Esophagus mucosa (tissue), 1 donor: Measurements from ENCODE around the gene SLC35E1. TPM values are rescaled to one million over a fixed set of nuclear protein-coding genes. Genes with fewer than 3 reads are reported as not detected.
"Not testable (repeated sequence)": the region's sequence is repeated elsewhere in the genome, so short reads cannot be mapped to it uniquely, and the experiment has no call there.

Source experiments
- ATAC-seq: fragments of 200-7000 bp; cut with Tn5 transposase; one replicate; pipeline ENCODE4 v1.9.1; 2020
- total RNA-seq: library from RNA; stranded (reverse); gene quantifications from one replicate; pipeline ENCODE4 v1.2.4, GENCODE V29; 2023
- donor health status: DM: yes; HTN: yes; CAD: no.

The SLC35E1 gene
- total RNA-seq, 1 donor from 2014 or later = 28.4 TPM

DNA sequence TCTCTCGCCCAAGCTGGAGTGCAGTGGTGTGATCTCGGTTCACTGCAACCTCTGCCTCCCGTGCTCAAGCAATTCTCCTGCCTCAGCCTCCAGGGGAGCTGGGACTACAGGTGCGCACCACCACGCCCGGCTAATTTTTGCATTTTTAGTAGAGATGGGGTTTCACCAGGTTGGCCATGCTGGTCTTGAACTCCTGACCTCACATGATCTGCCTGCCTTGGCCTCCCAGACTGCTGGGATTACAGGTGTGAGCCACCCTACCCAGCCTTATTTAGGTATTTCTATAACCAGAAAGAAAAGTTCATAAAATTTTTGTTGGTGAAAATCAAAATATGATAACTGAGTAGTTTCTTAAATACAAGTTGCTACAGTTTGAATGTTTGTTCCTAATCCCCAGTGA lies 28.5 kb downstream of the SLC35E1 start:
- ATAC-seq = not testable (repeated sequence)

DNA sequence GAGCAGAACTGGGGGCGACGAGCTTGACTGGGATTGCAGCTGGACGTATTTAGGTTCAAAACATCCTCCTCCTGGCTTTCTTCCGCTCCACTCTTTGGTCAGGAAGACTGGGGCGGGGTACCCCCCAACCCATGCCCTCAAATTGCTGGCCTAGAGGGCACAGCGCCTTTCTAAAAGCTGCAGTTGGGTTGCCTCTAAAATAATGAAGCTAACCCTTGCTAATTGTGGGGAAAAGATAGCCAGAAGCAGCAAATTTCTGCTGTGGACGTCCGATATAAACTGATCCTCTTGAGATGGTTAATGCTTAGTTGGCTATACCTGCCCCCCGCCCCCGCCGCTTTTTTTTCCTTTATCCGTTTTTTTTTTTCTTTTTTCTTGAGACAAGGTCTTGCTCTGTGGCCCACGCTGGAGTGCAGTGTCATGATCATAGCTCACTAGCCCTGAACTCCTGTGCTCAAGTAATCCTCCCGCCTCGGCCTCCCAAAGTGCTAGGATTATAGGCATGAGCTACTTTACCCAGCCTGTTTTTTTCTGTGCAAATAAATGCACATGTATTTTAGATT lies 29.2 kb downstream of the SLC35E1 start:
- no peak for ATAC-seq

DNA sequence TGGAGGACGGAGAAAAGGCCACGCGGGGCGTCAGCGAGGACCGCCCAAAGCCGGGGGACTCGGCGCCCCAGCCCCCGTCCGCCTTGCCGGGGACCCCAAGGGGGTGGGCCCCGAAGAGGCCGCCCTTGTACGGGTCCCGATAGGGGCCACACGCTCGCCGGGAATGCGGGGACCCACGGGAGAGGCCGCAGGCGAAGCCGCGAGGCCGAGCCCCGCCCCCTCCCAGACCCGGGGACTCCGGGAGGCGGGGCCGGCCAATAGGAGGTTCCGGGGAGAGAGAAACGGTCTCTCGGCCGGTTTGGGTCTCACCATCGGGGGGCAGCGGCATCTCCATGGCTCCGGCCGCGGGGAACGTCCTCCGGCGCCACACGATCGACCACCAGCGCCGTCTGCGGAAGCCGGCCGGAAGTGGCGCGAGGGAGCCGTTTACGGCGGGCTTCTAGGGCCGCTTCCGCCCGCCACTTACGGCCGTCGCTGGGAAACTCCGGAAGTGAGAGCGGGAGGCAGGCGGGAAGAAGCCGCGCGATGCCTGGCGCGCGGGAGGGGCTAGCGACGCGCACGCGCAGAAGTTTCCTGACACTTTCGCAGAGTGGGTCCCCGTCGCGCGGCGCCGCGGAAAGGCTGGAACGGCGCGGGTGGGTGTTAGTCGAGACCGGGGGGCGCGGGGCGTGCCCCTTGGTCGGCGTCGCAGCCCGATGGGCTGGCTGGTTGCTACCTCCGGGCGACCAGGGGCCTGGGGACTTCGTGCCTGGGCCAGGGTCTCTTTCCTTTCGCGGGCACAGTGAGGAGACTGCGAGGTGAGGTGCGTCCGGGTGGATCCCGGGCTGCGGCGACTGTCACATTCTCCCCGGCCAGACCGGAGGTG lies 29.9 kb downstream of the SLC35E1 start, which contains the start of gene CHERP:
Gene CHERP (minus strand): TSS at position 393 of the 865 bp plus-strand sequence. CDS start 59 bp downstream, at position 334.
- ATAC-seq = peak; percentile 95

DNA sequence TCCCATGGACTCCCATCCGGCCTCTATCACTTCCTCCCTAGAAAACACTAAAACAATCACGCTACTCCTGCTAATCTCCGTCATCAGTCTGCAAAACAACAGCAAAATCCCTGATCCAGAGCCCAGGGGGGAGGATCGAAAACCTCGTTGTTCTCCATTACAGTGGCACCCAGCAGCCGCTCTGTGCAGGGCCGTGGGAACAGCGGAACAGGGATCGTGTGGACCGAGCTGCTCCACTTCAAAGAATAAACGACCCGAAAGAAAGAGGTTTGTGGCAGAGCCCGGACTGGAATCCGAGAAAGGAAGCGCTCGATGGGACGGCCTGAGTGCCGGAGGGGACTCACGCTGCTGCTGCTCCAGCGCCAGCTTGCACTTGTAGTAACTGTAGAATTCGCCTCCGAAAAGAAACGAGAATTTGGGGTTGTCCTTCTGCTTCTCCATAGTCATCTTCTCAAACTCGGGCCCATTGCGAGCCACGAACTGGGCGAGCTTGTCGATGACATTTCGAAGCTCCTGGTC lies 30.6 kb downstream of the SLC35E1 start:
- peak; percentile 2 for ATAC-seq

DNA sequence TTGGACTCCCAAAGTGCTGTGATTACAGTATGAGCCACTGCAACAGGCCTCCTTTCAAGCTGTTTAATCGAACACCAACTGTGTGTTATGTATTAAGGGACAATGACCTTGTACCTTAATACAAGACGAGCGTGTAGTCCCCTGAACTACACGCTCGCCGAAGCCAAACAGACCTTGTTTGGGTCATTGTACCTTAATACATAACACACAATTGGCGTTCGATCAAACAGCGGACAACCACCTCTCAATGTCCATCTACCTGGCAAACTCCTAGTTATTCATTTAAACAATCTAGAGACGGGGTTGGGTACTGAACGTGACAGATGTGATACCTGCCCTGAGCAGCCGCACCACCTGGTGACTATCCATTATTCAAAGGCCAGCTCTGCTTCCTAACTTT lies 31.3 kb downstream of the SLC35E1 start:
- ATAC-seq = no peak

DNA sequence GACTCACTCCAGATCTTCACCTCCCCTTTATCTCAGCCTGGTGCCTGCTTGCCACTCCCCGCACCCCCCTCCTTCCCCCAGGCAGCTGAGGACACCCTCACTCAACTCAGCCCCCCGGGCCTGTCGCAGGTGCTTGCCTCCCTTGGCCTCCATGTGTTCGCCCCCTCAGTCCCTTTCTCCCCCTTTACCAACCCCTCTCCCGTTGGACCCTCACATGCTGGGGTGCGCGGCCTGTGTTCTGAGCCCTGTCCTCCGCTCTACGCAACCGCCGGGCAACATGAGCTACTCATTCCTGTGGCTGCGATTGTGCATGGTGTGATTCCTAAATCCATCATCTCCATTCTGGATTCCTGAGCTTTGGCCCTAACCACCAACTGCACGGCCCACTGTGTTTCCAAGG lies 35.1 kb downstream of the SLC35E1 start:
- no peak for ATAC-seq

DNA sequence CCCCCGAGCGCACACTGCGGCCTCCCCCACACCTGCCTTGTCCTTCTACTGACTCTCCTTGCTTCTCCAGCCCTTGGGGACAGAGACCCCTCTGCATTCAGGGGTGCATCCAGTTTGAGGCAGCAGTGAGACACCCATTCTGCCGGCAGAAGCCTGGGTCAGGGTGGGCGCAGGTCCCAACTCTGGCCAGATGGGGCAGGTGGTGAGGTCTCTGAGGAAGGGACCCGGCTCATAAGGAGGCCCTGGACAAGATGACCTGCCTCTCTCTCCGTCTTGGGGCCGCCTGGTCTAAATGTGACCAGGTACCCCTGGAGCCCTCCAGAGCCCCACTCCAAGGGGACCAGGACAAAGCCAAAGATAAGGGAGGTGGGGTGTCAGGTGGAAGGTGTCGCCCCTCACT lies 36.1 kb downstream of the SLC35E1 start:
- no peak for ATAC-seq

DNA sequence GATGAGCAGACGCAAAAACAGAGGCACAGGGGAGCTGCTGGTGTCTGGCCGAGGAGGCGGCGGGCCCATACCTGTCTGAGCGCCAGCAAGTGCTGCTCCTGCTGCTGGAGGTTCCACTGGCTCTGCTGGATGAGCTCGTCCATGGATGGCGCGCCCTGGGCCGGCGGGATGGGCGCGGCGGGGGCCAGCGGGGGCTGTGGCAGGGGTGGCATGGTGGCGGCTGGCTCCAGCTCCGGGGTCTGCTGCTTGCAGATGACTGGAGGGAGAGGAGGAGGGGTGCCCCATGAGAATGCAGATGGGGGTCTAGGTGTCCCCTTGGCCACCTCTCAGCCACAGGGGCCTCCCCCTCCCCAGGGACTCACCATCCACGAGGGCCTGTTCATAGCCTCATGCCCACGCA lies 36.8 kb downstream of the SLC35E1 start:
- ATAC-seq = no peak

DNA sequence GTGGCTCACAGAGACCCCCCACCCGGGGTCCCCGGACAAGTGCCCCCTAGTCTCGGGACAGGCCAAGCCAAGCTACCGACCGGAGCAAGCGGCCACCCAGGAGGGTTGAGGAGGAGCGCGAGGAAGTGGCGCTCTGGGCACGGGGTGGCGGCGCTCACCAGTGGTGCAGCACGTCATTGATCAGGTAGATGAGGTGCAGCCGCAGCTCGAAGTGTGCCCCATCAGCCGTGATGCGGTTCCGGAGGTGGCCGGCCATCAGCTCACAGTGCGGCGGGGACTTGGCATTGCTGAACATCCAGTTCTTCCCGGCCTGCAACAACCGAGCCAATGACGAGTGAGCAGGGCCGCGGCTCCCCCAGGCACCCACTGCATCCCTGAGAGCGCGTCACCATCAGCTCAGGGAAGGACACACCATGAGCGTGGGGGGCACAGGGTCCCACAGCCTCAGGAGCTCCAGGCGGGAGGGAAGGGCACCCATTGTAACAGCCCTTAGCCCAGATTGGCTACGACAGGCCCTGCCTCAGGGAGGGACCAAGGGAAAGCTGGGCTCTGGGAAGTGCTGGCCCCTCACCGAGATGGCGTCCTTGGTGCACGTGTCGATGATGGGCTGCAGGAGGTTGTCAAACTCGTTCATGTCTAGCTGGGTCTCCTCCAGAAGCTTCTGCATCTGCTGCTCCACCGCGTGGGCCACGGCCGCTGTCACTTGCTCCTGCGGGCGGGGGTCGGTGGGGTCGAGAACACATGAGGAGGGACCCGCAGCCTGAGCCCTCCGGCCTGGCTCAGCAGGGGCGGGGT lies 39.6 kb downstream of the SLC35E1 start:
- no peak for ATAC-seq

DNA sequence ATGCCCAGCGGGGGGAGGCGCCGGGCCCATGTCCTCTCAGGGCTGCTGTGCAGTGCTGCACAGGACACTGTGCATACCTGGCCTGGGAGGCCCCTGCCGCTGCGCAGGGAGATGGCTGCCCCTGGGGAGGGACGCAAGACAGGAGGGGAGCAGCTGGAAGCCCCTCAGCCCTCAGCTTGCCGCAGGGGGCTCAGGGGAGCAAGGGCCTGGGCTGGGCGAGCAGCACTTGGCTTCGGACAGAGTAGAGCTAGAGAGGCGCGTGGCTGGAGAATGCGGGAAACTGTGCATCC lies 40.9 kb downstream of the SLC35E1 start:
- no peak for ATAC-seq

DNA sequence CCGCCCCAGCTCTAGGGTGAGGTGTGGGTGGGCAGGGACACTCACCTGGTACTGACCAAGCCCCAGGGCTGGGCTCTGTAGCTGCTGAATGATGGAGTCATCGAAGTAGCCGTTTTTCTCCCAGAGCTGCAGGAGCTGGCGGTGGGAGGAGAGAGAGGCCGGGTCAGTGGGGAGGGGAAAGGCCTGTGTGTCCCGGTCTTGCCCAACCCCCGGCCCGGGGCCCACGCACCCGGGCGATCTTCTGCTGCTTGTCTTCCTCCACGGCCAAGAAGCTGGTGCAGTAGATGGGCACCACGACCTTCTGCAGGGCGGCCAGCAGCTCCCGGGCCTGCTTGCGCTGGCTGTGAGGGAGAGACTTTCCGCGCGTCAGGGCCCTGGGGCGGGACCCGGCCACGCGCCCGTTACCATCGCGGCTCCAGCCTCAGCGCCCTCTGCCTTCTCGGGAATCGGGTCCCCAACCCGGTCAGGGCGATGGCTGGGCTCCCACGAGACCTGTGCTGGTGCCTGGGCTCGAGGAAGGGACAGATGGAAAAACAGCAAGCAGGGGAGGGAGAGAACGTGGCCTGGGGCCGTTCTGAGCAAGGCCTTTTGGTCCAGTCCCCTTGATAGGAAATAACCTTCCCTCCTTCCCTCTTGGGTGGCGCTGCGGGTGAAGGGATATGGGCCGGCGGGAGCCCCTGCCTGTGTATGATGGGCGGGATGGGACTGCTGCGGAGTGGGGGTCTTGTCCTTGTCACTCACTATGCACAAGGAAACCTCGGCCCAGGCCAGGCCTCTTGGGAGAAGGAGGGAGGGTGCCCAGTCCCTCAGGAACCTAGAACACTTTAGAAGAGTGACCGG lies 41.5 kb downstream of the SLC35E1 start:
- ATAC-seq = no peak

DNA sequence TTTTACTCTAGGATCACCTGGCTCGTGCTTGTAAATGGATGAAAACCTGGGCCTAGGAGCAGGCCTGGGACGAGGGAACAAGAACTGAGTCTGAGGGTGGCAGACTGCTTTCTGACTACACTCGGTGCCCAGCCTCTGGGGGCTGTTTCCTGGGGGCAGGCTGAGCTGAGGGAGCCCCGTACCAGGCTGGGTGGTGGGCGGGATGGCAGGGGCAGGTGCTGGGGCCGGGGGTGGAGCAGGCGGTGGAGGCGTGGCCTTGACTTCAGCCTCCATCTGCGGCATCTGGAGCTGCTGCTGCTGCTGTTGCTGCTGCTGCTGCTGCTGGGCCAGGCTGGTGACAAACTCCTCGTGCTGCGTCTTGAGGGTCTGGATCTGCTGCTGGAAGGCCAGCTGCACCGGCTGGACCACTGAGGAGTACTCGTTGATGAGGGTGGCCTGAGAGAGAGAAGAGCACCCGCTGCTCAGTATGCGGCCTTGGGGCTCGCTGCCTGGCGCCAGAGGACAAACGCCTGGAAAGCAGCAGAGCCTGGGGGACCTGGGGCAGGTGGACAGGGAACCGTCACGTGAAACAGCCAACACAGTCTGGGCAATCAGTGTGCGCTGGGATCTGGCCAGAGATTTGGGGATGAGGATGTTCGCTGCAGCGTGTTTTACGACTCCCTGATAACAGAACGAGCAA lies 42.6 kb downstream of the SLC35E1 start:
- no peak for ATAC-seq

DNA sequence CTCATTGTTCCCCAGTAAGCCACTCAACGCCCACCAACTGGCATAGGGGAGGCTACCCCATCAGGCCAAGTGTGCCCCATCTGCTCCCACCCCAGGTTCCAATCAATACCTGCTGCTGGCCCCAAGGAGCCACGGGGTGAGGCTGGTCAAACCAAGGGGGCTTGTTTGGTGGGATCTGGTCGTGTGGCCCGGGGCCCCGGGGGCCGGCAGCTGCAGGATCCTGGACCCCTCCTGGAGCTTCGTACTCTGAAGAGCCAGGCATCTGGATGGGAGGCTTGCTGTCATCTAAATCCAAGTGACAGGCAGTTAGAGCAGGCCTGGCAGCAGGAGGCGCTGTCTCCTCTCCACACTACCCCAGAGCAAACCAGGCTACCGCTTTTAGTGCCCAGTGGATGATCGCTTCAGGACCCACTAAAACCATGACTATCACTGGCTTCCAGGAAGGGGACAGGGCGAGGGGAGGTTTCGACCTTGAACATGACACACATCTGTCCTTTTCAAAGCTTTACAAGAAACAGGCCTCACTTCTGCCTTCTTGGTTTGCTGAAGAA lies 44.2 kb downstream of the SLC35E1 start:
- ATAC-seq = peak; percentile 3

DNA sequence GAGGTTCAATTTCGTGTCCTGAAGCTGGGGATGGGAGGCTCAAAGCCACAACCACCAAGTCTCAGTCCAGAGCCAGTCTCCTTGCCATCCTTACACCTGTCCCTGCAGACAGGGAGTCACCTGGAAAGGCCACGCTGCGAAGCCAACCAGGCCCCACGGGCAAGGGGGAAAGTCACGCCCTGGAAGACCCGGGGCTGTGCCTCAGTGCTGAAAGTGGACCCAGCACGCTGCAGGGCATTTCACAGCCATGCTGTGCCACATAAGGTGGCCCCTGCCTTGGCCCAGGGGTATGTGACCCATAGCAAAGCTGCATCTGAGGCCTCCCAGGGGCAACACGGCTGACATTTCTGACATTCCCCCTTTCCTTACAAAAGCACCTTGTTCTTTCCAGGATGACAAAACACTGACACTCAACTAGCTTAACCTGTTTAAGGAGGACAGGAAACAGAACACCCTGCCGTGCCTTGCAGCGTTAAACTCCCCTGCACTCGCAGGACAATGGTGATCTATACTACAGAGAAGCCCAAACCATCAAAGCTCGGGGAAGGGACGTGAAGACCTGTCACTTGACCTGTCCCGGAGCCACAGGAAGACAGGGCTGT lies 44.8 kb downstream of the SLC35E1 start:
- ATAC-seq = peak; percentile 18

DNA sequence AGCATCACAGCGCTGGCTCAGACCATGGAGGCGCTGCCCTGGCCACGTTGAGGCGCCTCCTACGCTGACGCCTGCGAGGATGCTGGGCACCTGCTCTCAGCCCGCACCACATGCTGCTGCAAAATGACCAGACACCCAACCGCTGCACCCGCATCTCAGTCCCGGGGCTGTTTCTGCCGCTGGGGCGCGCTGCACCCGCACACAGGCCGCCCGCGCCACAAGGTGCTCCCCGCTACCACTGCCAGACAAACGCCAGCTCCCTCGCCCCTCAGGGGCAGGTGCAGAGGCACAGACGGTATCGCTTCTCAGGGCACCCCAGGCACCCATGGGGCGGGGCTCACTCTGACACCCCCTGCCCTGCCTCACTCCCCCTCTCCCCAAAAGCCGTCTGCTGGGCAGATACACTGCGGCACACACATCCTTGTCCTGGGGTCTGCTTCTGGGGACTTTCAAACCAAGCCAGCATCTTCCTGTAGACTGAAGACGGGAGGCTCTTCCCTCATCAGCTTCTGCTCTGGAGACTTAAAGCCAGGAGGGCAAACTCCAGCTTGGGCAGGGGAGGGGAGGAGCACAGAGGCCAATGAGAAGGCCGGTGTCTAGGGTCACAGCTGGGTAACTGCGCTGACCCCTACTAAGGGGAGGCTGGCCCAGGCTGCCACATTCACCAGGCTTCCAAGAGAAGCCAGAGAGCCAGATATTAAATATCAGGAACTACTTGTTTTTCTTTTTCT lies 46.3 kb downstream of the SLC35E1 start:
- ATAC-seq = no peak

DNA sequence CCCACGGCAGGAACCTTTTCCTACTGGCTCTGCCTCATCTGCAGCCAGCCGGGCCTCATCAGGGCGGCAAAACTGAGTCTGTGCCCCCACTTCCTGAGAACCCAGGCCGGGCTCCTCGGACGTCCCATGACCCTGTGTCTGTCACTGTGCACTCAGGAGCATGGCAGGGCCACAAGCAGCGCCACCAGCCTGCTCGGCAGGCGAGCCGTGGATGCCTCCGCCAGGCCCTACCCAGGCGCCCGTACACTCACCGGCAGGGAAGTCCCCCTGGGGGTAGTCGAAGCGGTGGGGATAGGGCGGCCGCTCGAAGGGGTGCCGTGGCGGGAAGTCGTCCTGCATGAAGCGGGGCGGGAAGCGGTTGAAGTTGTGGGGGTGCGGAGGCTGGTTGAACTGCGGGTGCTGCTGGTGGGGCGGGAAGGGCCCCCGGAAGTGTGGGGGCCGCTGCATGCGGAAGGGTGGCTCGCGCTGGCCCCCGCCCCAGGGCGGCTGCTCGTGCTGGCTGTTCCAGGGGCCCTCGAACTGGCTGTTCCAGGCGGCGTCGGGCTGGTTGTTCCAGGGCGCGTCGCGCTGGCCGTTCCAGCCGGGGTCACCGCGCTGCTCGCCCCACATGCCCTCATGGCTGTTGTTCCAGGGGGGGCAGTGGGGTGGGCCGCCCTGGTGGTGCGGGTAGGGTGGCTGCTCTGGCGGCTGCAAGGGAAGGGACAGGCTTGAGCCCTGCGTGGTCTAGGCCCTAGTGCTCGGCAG lies 47.1 kb downstream of the SLC35E1 start:
- no peak for ATAC-seq

DNA sequence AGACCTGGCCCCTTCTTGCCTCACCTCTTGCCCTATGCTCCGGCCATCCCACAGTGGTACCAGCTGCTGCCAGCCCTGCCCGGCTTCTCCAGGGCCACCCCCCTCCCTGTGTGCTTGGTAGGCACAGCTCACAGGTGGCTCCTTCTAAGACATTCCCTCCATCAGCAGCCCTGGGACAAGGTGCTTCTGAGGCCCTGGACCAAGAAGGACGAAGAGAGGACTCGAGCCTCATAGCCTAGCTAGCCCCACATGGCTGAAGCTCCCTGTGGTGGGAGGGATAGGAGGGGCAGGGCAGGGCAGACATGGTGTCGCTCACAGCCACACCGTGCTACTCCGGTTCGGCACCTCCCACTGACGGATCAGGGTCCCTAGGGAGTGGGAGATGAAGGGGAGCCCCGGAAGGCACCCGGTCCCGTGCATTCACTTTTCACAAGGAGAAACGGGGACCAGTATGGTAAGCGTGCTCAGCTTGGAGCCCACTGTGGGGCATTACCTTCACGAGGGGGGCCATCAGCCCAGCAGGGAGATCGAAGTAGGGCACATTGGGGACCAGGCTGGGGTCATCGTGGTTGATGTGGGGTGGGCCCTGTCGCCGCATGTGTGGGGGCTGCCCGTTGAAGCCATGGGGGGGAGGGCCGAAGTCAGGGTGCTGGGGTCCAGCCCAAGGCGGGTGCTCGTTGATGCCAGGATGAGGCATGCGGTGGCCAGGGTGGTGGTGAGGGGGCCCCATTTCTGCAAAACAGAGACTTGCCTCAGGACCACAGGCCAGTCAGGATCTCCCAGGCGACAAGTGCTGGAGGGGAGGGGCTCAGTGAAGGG lies 49.4 kb downstream of the SLC35E1 start:
- ATAC-seq = no peak

DNA sequence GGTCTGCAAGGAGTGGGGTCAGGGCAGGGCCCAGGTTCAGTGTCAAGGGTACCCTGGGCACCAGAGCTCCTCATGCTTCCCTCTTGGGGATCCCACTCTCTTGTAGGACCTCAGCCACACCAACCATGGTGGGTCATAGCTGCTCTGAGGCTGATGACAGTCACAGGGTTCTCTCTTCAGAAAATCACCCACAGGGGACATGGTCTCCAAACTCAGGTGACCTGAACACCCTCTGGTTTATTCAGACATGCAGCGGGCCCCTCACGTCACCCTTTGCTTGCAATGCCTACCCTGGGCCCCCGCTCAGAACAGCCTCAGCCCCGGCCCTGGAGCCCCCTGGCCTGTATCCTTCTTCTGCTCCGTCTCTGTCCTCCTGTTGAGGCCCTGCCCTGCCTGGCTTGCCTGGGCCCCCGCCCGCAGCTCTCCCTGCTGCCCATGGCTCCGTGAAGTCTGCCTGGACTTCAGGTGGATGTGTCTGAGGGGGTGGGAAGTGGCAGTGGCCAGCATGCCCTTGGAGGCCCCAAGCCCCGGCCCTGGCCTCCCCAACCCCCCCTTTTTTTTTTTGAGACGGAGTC lies 50.4 kb downstream of the SLC35E1 start:
- no peak for ATAC-seq
